Activated naive CD8-positive, alpha-beta T cell (primary cell): ENCODE results near the gene SMTNL2.

Source experiments
- H3K27ac Mint-ChIP-seq: one replicate; pipeline ENCODE4 v1.8.0; 2021; ENCODE audit warnings: mixed read lengths
- H3K27me3 Mint-ChIP-seq: one replicate; pipeline ENCODE4 v1.8.0; 2021; ENCODE audit warnings: mixed read lengths
- H3K36me3 Mint-ChIP-seq: one replicate; pipeline ENCODE4 v1.8.0; 2021; ENCODE audit warnings: mixed read lengths
- H3K4me1 Mint-ChIP-seq: one replicate; pipeline ENCODE4 v1.8.0; 2021; ENCODE audit warnings: low read depth, mixed read lengths
- H3K4me3 Mint-ChIP-seq: one replicate; pipeline ENCODE4 v1.8.0; 2021; ENCODE audit warnings: mild to moderate bottlenecking, mixed read lengths
- H3K9me3 Mint-ChIP-seq: one replicate; pipeline ENCODE4 v1.8.0; 2021; ENCODE audit warnings: low read depth, mixed read lengths

SMTNL2 gene

DNA sequence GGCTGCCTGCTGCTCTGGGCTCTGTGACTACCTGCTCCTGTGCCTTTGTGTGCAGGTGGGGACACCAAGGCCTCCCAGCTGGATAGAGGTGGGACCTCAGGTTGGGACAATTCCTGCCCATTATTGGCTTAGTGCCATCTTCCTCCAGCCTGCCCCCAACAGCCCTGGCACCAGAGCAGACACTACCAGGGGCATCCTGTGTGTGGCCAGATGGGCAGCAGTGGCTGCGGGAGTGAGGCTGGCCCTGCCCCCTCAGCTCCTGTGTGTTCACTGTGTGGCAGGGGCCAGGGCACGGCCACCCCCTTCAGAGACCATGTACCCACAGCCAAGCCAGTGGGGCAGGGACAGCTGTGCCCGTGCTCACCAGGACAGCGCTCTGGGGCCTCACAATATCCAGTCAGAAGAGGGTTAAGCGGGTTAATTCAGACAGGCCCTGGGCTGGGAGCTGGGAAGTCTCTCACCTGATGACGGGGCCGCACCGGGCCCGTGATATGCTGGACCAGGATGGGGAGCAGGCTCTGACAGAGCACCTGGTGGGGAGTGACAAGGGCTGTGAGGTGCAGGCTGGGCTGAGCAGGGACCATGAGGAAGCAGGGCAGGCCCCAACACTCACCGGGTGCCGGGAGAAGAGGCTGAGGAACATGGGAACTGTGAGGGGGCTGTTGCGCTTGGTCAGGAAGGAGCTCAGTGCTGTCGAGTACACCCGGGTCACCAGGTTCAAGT lies 42.2 kb upstream of the SMTNL2 start:
- Mint-ChIP-seq H3K9me3 (no peaks in the 10 kb centered on the region), H3K27me3 (no peaks in the 10 kb centered on the region), H3K4me1 (no peaks in the 10 kb centered on the region), H3K4me3 (no peak overlapping the region), H3K27ac (no peak overlapping the region), H3K36me3 (no peaks in the 10 kb centered on the region)

DNA sequence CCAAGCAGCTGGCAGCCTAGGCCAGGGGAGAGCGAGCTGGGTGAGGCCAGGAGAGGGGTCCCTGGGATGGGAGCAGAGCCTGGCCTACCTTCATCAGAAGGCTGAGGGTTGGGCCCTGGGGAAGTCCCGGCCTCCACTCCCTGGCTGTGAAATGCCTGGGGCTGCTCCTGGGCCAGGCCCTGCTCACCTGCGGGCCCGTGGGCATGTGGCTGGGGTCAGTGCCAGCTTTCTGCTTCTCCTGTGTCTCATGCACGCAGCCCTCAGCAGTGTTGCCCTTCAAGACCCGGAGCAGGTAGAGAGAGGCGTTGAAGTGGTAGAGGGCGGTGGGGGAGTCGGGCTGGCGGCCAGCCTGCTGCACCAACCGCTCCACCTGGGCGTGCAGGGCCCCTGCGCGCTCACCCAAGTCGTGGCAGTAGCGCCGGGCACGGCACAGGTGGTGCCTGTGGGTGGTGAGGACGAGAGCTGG lies 41.6 kb upstream of the SMTNL2 start:
- Mint-ChIP-seq H3K4me3 (no peak overlapping the region), H3K27ac (no peak overlapping the region)

DNA sequence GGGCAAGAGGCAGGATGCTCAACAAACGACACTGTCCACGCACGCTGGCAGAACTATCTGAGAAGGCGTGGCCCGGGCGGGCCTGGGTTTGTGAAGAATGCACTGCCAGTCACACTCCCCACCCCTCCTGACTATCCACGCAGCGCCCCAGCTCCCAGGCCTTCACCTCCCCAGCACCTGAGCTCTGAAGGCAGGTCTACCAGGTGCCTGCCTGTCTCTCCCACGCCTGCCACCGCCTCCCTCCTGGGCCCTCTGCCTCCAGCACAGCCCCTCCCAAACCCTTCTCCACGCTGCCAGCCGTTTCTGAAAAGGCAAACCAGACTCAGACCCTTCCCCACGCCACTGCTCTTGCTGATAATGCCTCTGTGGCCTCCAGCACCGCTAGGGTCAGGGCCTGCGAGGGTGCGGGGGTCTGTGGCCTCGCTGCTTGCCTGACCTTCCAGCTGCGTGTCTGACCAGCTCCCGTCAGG lies 40.7 kb upstream of the SMTNL2 start:
- H3K4me1 Mint-ChIP-seq, result no peaks in the 10 kb centered on the region
- no peak overlapping the region for H3K27ac Mint-ChIP-seq
- H3K27me3 Mint-ChIP-seq, result no peaks in the 10 kb centered on the region
- H3K4me3 Mint-ChIP-seq, result no peak overlapping the region
- H3K36me3 Mint-ChIP-seq, result no peaks in the 10 kb centered on the region
- H3K9me3 Mint-ChIP-seq, result no peaks in the 10 kb centered on the region

More for the DNA sequence above, 41.6 kb upstream of the SMTNL2 start:
- Mint-ChIP-seq H3K9me3 (no peaks in the 10 kb centered on the region), H3K36me3 (no peaks in the 10 kb centered on the region), H3K27me3 (no peaks in the 10 kb centered on the region), H3K4me1 (no peaks in the 10 kb centered on the region)

DNA sequence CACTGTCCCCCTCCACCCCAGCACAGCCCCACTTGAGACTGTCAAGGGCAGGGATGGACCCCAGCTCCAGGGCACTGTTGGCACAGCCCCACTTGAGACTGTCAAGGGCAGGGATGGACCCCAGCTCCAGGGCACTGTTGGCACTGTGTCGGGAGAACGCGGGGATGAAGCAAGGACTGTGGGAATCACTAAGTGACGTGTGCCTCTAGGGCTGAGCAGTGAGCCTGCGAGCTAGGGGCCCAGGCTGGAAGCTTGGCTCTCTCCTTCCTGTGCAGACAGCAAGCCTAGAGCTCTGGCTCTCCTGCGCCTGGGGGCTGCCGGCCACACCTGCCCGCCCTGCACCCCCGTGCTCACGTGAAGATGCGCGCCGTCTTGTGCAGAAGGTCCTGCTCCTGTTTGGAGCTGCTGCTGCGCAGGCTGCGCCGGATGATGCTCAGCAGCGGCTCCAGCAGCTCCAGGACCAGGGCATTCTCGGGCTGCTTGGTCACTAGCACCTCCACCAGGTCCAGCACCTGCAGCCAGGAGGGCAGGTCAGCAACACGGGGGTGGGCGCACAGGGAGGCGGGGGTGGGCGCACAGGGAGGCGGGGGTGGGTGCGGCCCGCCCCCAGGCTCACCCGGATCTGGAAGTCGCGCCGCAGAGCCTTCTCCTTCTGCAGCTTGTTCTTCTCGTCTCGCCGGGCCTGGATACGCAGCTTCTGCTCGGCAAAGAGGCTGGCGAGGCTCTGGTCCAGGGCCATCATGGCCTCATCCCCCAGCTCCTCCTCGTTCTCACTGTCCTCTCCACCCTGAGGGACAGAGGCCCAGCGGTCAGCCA lies 40.0 kb upstream of the SMTNL2 start:
- Mint-ChIP-seq H3K27ac (no peak overlapping the region), H3K36me3 (no peaks in the 10 kb centered on the region)

DNA sequence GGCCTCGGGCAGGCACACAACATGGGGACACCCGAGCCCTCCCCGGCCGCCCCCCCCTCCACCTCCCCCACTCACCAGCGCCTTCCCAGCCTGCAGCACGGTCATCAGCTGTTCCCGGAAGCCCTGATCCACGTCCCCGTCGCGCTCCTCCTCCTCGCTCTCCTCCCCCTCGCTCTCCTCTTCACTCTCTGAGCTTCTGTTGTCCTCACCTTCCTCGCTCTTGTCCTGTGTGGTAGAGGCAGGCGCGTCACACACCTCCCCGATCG lies 39.4 kb upstream of the SMTNL2 start:
- Mint-ChIP-seq H3K27ac (no peak overlapping the region), H3K27me3 (no peaks in the 10 kb centered on the region), H3K36me3 (no peaks in the 10 kb centered on the region), H3K4me3 (no peak overlapping the region), H3K4me1 (no peaks in the 10 kb centered on the region), H3K9me3 (no peaks in the 10 kb centered on the region)

More for the DNA sequence above, 40.0 kb upstream of the SMTNL2 start:
- no peaks in the 10 kb centered on the region for H3K4me1 Mint-ChIP-seq
- no peaks in the 10 kb centered on the region for H3K9me3 Mint-ChIP-seq
- no peaks in the 10 kb centered on the region for H3K27me3 Mint-ChIP-seq
- H3K4me3 Mint-ChIP-seq, result no peak overlapping the region

DNA sequence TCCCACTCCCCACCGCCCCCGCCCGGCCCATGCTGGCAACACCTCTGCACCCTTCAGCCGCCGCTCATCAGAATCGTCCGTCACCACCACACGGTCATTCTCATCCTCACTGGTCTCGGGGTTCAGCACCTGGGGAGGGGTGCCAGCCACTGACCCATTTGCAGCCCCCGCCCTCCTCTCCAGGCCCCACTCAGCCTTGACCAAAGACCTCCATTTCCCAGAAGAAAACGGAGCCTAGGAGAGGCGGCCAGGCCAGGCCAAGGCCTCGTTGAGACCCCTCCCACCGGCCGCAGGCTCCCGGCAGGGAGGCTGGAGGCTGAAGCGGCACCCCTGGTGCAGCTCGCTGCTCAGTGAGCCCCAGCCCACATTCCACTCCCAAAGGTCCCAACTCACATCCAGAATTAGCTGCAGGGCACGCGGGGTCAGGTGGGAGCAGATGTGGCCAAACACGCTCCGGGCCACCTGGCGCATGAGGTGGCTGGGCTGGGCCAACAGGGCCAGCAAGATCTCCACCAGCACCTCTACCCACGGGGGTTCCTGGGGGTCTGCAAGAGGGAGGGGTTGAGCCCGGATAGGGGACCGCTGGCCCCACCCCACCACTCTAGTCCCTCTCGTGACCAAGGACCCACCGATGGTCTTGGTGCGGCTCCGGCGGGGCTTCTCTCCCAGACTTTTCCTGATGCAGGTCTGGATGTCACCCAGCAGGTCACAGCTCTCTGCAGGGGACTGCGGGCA lies 38.9 kb upstream of the SMTNL2 start:
- no peaks in the 10 kb centered on the region for H3K27me3 Mint-ChIP-seq
- H3K36me3 Mint-ChIP-seq, result no peaks in the 10 kb centered on the region
- no peak overlapping the region for H3K27ac Mint-ChIP-seq
- H3K4me1 Mint-ChIP-seq, result no peaks in the 10 kb centered on the region
- no peak overlapping the region for H3K4me3 Mint-ChIP-seq
- H3K9me3 Mint-ChIP-seq, result no peaks in the 10 kb centered on the region

DNA sequence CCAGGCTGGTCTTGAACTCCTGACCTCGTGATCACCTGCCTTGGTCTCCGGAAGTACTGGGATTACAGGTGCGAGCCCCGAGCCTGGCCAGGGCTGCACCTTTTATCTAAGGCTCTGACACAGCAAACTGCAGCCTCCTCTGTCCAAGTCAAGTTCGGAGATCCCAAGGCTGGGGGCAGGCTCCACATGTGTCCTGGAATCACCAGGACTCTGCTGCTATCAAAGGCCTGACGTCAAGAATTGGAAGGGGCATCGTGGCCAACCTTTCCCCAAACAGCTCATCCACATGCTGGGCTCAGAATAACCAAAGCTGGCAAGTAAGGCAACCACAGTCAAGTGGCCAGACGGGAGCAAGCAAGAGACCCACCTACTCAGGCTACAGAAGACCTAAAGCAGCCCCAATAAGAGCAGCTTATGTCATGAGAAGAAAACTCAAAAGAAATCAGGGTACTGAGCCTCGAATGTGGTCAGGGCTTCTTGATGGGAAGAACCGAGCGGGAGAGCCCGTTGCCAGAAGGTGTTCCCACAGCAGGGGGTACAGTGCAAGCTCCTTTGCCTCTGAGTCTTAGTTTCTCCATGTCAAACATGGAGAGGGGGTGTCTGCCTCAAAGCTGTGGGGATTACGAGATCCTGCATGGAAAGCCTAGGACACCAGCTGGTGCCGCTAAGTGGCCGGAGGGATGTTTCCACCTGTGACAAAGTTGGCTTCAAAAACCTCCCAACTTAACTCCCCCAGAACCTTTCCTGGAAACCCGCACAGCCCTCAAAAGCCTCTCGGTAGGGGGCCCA lies 37.0 kb upstream of the SMTNL2 start:
- Mint-ChIP-seq H3K4me3 (no peak overlapping the region), H3K9me3 (no peaks in the 10 kb centered on the region), H3K27ac (no peak overlapping the region), H3K36me3 (peaks cover 3% of the 10 kb centered on the region), H3K27me3 (no peaks in the 10 kb centered on the region), H3K4me1 (peaks cover 3% of the 10 kb centered on the region)

DNA sequence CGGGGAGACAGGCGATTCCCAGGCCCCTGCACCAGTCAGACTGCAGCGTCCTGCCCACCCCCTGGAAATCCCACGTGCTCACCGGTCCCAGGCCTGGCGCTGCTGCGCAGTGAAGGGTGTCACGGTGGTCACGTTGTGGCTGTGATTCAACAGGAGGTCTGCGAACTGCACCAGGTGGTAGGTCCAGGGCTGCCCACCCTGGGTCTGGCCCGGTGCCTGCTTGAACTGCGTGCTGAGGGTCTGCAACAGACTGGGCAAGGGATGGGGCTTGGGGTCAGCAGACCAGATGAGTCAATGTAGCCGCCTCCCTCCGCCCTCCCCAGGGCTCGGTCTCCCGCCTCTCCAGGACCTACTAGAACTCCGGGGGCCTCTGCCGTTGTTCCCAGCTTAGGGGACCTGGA lies 36.3 kb upstream of the SMTNL2 start:
- no peak overlapping the region for H3K27ac Mint-ChIP-seq
- H3K9me3 Mint-ChIP-seq, result no peaks in the 10 kb centered on the region
- peaks cover 3% of the 10 kb centered on the region for H3K36me3 Mint-ChIP-seq
- H3K27me3 Mint-ChIP-seq, result no peaks in the 10 kb centered on the region
- no peak overlapping the region for H3K4me3 Mint-ChIP-seq
- peaks cover 3% of the 10 kb centered on the region for H3K4me1 Mint-ChIP-seq

DNA sequence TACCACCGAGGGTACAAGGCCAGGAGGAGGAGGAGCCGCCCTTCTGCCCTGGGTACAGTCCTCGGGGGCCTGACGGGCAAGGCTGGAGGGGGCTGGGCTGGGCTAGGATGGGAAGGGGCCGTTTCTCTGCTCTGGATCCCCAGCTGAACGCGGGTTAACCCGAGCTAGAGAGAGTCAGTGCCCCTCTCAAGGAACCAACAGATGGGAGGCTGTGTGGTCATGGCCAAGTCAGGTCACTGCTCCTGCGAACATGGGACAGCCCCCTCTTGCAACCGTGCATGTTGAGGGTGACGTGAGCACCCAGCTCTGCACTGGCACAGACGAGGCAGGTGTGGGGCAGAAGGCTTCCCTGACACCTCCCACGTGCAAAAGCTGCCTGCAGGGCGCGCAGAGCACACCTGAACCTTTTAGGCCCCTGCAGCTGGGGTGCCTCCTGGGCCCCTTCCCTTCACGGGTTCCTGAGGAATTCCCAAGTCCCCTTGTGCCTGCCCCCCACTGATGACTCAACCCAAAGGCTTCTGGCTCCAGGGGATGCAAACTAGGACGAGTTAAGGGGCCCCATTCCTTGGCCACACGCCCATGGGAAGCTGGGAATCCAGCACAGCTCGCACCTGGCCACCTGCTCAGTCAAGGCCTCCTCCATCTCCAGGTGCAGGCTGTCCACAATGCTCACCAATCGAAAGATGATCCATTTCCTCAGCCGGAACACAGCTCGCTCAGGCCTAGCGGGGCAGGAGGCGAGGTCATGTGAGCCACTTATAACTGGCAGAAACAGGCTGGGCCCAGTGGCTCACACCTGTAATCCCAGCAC lies 35.4 kb upstream of the SMTNL2 start:
- Mint-ChIP-seq H3K36me3 (peaks cover 3% of the 10 kb centered on the region), H3K27me3 (no peaks in the 10 kb centered on the region), H3K4me3 (no peak overlapping the region), H3K9me3 (no peaks in the 10 kb centered on the region), H3K4me1 (peaks cover 6% of the 10 kb centered on the region), H3K27ac (no peak overlapping the region)

DNA sequence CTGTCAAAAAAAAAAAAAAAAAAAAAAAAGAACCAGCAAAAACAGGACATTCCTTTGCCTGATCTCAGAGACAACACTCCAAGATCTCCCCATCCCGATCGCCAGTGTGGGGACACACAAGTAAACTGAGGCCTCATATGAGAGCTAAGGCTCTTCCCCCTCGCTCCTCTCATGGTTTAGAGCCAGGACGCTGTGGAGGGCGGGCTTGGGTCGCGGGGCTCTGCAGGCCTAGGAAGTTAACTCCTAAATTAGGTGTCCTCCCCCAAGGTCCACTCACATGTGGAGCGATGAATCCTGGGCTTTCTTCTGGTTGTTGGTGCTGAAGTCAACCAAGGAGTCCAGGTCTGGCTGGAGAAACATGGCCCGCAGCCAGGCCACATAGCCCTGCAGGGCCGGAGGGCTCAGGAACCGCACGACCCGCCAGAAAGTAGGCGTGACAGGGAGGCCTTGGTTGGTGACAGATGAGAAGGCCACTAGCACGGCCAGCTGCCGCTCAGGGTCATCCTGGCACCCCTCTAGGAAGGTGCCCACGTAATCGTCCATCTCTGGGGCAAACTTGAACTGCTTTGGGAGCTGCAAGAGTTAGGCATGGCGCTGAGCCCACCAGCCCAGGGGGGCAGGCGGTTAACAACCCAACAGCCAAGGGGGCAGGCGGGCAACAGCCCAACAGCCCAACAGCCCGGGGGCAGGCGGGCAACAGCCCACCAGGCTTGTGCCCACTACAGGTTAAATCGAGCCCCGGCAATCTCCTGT lies 34.4 kb upstream of the SMTNL2 start:
- H3K36me3 Mint-ChIP-seq, result peaks cover 8% of the 10 kb centered on the region
- no peak overlapping the region for H3K27ac Mint-ChIP-seq
- H3K9me3 Mint-ChIP-seq, result no peaks in the 10 kb centered on the region
- no peak overlapping the region for H3K4me3 Mint-ChIP-seq
- H3K4me1 Mint-ChIP-seq, result peaks cover 13% of the 10 kb centered on the region
- no peaks in the 10 kb centered on the region for H3K27me3 Mint-ChIP-seq

DNA sequence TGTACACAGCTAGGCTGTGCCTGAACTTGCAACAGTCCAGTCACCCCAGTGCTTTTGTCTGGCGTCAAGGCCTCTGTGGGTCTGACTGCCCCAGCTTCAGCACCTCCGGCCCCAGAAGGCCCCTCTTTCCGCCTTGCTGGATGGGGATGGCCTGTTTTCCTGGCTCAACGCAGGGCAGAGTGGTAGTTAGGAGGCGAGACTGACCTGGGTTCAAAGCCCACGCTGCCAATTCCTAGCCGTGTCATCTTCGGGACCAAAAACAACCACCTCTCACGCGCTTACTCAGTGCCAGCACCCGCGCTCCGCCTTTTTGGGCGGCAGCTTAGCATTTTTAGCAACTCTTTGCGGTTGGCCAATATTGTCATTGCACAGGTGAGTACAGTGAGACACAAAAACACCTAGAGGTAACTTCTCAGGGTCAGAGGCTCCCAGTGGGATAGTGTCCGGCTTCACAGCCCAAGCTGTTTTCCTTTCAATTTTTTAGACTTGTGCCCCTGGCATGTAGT lies 33.7 kb upstream of the SMTNL2 start:
- Mint-ChIP-seq H3K4me3 (no peak overlapping the region), H3K27ac (no peak overlapping the region), H3K36me3 (peaks cover 8% of the 10 kb centered on the region)

DNA sequence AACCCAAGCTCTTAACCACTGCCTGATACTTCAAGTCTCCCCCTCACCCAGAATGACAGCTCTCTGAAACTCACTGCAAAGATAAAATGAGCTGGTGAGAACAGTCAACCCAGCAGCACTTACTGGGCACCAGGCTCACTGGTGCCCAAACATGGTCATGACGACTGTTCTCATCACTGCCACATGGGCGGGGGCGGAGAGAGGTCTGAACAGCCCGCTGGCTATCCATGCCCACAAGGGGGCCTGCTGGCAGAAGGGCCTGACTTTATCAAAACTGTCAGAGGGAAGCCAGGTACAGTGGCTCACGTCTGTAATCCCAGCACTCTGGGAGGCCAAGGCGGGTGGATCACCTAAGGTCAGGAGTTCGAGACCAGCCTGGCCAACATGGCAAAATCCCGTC lies 33.2 kb upstream of the SMTNL2 start:
- Mint-ChIP-seq H3K27me3 (no peaks in the 10 kb centered on the region), H3K4me1 (peaks cover 20% of the 10 kb centered on the region), H3K4me3 (peak overlapping the region; percentile 30), H3K9me3 (no peaks in the 10 kb centered on the region), H3K36me3 (peaks cover 8% of the 10 kb centered on the region), H3K27ac (no peak overlapping the region)

More for the DNA sequence above, 33.7 kb upstream of the SMTNL2 start:
- Mint-ChIP-seq H3K9me3 (no peaks in the 10 kb centered on the region), H3K27me3 (no peaks in the 10 kb centered on the region), H3K4me1 (peaks cover 15% of the 10 kb centered on the region)

DNA sequence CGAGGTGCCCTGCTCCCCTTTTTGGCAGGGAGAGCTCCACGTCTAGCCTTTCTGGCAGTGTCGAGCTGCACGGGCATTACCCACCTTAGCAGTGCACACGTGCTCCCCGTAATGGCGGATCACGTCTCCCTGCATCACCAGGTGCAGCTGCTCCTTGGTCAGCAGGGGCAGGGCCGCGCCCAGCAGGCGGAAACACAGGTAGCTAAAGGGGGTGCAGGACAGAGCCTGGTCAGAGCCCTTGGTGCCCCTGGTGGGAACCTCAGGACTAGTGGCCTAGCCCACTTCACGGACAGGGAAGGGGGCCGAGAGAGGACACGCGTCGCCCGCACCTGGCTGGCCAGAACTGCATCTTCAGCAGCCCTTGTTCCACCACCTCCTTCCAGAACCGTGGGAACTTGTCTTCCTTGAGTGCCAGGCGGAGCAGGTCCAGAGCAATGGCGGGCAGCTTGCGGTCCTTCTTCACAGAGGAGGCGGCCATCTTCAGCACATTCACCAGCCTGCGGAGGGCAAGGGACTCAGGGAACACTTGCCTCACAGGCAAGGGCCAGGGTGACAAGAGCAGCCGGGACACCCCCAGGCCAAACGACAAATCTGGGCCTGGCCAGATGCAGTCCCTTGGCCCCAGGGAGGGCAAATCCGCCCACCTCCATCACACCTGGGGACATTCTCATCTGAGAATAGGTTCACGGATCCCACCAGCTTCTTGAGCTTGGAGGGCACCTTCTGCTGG lies 32.4 kb upstream of the SMTNL2 start:
- no peaks in the 10 kb centered on the region for H3K9me3 Mint-ChIP-seq
- H3K27me3 Mint-ChIP-seq, result no peaks in the 10 kb centered on the region
- H3K4me1 Mint-ChIP-seq, result peaks cover 22% of the 10 kb centered on the region
- H3K27ac Mint-ChIP-seq, result no peak overlapping the region
- H3K4me3 Mint-ChIP-seq, result no peak overlapping the region
- H3K36me3 Mint-ChIP-seq, result peaks cover 8% of the 10 kb centered on the region
